Right lobe of liver (tissue), 4 donors: Measurements from ENCODE around the gene LCE1E.

Experiments used
- POLR2A ChIP-seq: fragments of 450-650 bp; IDR thresholded peaks from one replicate; pipeline ENCODE4 v1.6.1; 2017; ENCODE audit warnings: antibody characterized with exemption, mild to moderate bottlenecking
- TF ChIP-seq, protein P1 (sequence below), 4 donors: fragments of 200-600 bp in 3 of 4; fragments of 450-650 bp in 1 of 4; IDR thresholded peaks; one replicate each; pipeline versions ENCODE4 v1.5.1 to v1.8.0; 2016 to 2022; ENCODE audit warnings: antibody characterized with exemption in 4 of 4, mild to moderate bottlenecking in 2 of 4
- donor health status: DM: no; HTN: no; CAD: no.
- donor health status: DM: no; HTN: no; CAD: no.
- donor health status: DM: no; HTN: yes; CAD: no.

DNA sequence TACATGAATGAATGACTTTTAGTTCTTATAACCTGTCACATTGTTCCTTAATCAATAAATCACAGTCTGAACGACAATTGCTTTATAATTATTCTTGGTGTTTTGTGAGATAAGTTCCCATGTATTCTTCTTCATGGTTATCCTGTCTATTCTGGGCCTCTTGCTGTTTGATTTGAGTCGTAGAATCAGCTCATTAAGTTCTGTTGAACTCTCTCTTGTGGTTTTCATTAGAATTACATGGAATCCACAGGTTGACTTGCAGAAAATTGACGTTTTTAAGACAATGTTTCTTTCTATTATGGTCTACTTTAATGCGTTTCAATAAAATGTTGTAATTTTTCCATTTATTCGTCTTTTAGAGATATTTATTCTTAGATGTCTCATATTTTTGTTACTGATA, 37.2 kb downstream of the LCE1E start:
- TF ChIP-seq POLR2A = no peak
- TF ChIP-seq, protein P1, sequence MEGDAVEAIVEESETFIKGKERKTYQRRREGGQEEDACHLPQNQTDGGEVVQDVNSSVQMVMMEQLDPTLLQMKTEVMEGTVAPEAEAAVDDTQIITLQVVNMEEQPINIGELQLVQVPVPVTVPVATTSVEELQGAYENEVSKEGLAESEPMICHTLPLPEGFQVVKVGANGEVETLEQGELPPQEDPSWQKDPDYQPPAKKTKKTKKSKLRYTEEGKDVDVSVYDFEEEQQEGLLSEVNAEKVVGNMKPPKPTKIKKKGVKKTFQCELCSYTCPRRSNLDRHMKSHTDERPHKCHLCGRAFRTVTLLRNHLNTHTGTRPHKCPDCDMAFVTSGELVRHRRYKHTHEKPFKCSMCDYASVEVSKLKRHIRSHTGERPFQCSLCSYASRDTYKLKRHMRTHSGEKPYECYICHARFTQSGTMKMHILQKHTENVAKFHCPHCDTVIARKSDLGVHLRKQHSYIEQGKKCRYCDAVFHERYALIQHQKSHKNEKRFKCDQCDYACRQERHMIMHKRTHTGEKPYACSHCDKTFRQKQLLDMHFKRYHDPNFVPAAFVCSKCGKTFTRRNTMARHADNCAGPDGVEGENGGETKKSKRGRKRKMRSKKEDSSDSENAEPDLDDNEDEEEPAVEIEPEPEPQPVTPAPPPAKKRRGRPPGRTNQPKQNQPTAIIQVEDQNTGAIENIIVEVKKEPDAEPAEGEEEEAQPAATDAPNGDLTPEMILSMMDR (IDR thresholded peaks at IDR 0.05) = no peak
